Astrocyte of the cerebellum (primary cell): ENCODE measurements around the gene BZW1.
A peak's percentile ranks its signal among the peaks of the same experiment; 100 is the strongest.

Experiments used
- DNase-seq: peaks from one replicate; pipeline ENCODE4 v3.0.0-alpha.2; 2011; ENCODE audit warnings: low read depth
- H3K4me3 ChIP-seq: 2 replicates; pipeline ENCODE4 v1.5.1; 2011; ENCODE audit warnings: mild to moderate bottlenecking, low read depth, low read length, moderate library complexity
- CTCF ChIP-seq: IDR thresholded peaks from 2 replicates; pipeline ENCODE4 v1.5.1; 2012; ENCODE audit warnings: low read length, low read depth, moderate library complexity, mild to moderate bottlenecking; ENCODE audit errors: missing control alignments
- in situ Hi-C: cut with HindIII; loops from 2 replicates; pipeline ENCODE4 v1.10.0; 2017; ENCODE audit warnings: low sequenced_read_pairs

The BZW1 gene

GRCh38 chr2:200852605-200853004, 40.9 kb downstream of the BZW1 start:
- no peak for TF ChIP-seq CTCF
- in situ Hi-C loops: no loop called here
- no peak for DNase-seq
- H3K4me3 ChIP-seq: no peak overlapping the region

GRCh38 chr2:200856806-200857205, 45.1 kb downstream of the BZW1 start:
- TF ChIP-seq CTCF: no peak
- H3K4me3 ChIP-seq: no peak overlapping the region
- no peak for DNase-seq
- in situ Hi-C loops: no loop called here

DNA sequence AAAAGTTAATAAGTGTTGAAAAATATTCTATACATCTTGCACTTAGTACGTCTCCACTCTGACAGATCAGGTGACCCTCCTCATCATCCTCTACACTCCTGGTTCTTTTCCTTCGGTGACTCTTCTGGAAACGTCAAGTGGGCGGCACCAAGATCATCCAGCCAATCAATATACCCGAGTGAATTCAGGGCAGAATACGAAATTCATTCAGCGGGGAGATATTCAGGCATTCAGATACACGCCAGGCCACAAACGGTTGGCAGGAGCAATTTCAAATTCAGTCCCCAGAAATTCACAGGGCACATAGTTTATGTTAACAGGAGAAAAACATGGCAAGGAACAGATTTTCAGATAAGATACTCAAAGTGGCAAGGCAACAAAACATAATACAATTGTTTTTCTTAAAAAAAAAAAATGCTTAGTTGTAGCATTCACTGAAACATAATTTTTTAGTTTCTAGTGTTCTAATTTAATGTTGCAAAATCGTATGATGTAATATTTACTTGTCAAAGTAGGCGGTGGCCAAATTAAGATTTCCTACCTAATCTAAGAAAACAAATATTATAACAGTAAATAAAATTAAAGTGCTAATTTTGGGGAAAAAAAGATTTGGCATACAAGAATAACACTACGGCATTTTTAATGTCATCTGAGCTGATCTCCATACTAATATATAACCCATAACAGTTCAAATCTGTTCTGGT, 48.5 kb downstream of the BZW1 start:
- TF ChIP-seq CTCF: no peak
- in situ Hi-C loops: no loop called here
- no peak for DNase-seq
- H3K4me3 ChIP-seq: no peak overlapping the region

- in situ Hi-C loops: no loop called here
- DNase-seq: no peak
- H3K4me3 ChIP-seq: peak overlapping the region; percentile 99
- no peak for TF ChIP-seq CTCF
Measured at GRCh38 chr2:200861617-200862155, 50.0 kb downstream of the BZW1 start.

GRCh38 chr2:200862532-200863000, 50.9 kb downstream of the BZW1 start:
- DNase-seq: no peak

GRCh38 chr2:200863782-200864175, 52.1 kb downstream of the BZW1 start:
- in situ Hi-C loops: no loop called here
- H3K4me3 ChIP-seq: peak overlapping the region; percentile 99
- no peak for DNase-seq
- no peak for TF ChIP-seq CTCF

More at GRCh38 chr2:200862532-200863000, 50.9 kb downstream of the BZW1 start:
- in situ Hi-C loops: no loop called here
- TF ChIP-seq CTCF: no peak
- peak overlapping the region; percentile 99 for H3K4me3 ChIP-seq
